ENCODE data around the gene GPRC5C. TPM values are rescaled to one million over a fixed set of nuclear protein-coding genes. Genes with fewer than 3 reads are reported as not detected.

GPRC5C gene
- total and polyA plus RNA-seq, 2 of the 8 experiments (the other 6 are each of a cell fraction or from before 2014, with no cell fraction given) = 18.3 to 55.8 TPM

- ChIA-PET POLR2A (ENCODE audit: partially characterized antibody) (interaction anchor here (0.9 to 3.5 kb wide), 7 partner anchors 8 to 64 kb away, joined by 3 to 22 read pairs (median 3); no protein-coding TSS in a partner anchor), CTCF (ENCODE audit: partially characterized antibody) (interaction anchor here (0.6 to 8.4 kb wide), 8 partner anchors 10 to 1183 kb away, joined by 3 to 93 read pairs (median 4); partner anchors contain the start of gene CPSF4L)
- Histone ChIP-seq H3K4me1 (replicated peaks in 1 of 4; ENCODE audit: control insufficient read depth in 3 of 4, insufficient read depth in 4 of 4, low read length in 3 of 4) (peaks cover 0 to 25% (median 18%) of the 10 kb centered on the region in 4 experiments; a peak in 6 of 7 replicates), H3K27ac (ENCODE audit: low read depth, low read length) (no peak overlapping the region), H4K8ac (ENCODE audit: extremely low read depth, insufficient read depth, low read length) (no peak overlapping the region), H3K27me3 (replicated peaks in 1 of 4; ENCODE audit: control insufficient read depth in 3 of 4, extremely low read depth in 1 of 4, insufficient read depth in 3 of 4, low read length in 3 of 4) (no peaks in the 10 kb centered on the region), H2AFZ (ENCODE audit: low read length) (no peak overlapping the region), H3K23ac (ENCODE audit: insufficient read length) (no peak overlapping the region), H3K18ac (ENCODE audit: extremely low read depth, low read length) (peak overlapping the region; percentile 48), H3K9me3 (ENCODE audit: insufficient read depth in 2 of 2, low read depth in 1 of 2, low read length in 1 of 2) (no peaks in the 10 kb centered on the region), H4K5ac (ENCODE audit: insufficient read length, low read depth, low read length) (no peak overlapping the region), H3K4me3 (ENCODE audit: extremely low read depth in 1 of 4, insufficient read depth in 2 of 4, low read depth in 3 of 4, low read length in 4 of 4) (no peak overlapping the region), H2BK120ac (replicated peaks; ENCODE audit: low read depth, low read length) (no peak overlapping the region), H3K14ac (ENCODE audit: insufficient read length) (no peak overlapping the region), H4K91ac (replicated peaks; ENCODE audit: insufficient read length, low read length) (no peak overlapping the region), H3K23me2 (ENCODE audit: low read depth, low read length) (no peaks in the 10 kb centered on the region), H2BK15ac (ENCODE audit: low read length) (no peak overlapping the region), H3K56ac (replicated peaks; ENCODE audit: insufficient read length, low read depth, low read length) (no peak overlapping the region), H2BK5ac (ENCODE audit: low read depth, low read length) (peak overlapping the region; percentile 24; the same call in 1 of the 2 replicates), H3K4ac (replicated peaks; ENCODE audit: insufficient read length, low read depth, low read length) (no peak overlapping the region), H2BK20ac (ENCODE audit: low read length) (no peak overlapping the region), H3K79me1 (ENCODE audit: low read depth, low read length) (no peaks in the 10 kb centered on the region), H3K9ac (replicated peaks in 1 of 4; ENCODE audit: extremely low read depth in 1 of 4, low read depth in 3 of 4, low read length in 3 of 4) (no peak overlapping the region), H3K36me3 (ENCODE audit: control insufficient read depth in 2 of 4, insufficient read depth in 4 of 4, low read length in 3 of 4) (peaks cover 2 to 10% (median 4%) of the 10 kb centered on the region in 4 experiments; a peak in 7 of 8 replicates), H3K4me2 (ENCODE audit: insufficient read depth in 1 of 2, low read depth in 2 of 2, low read length in 2 of 2) (peak overlapping the region in 1 of 2 experiments; percentile 35; a peak in 2 of 4 replicates), H3K79me2 (ENCODE audit: control insufficient read depth in 1 of 2, insufficient read depth in 2 of 2, low read length in 2 of 2) (no peaks in the 10 kb centered on the region), H2BK12ac (ENCODE audit: low read depth, low read length) (no peak overlapping the region), H2AK5ac (ENCODE audit: low read depth, low read length) (no peak overlapping the region), H4K20me1 (replicated peaks in 1 of 2; ENCODE audit: control insufficient read depth in 1 of 2, insufficient read depth in 2 of 2, low read length in 2 of 2) (peaks cover 0 to 2% of the 10 kb centered on the region in 2 experiments)
- FAIRE-seq = no peak
- TF ChIP-seq MAFK (IDR thresholded peaks at IDR 0.05; ENCODE audit: low read depth, low read length) = no peak
- no peak for TF ChIP-seq HDAC6 (IDR thresholded peaks at IDR 0.05; ENCODE audit: low read depth, low read length)
- 0 out of 2 replicates have a peak, but pooled peaks have one; percentile 19 for TF ChIP-seq YY1 (IDR thresholded peaks at IDR 0.05; ENCODE audit: low read depth, low read length)
- DNase-seq (ENCODE audit: low read depth in 1 of 2, low spot score in 2 of 2) = no peak
- 46% methylated on average over 11 of the region's 12 CpGs; no CpG with 5 or more reads in 1 of the 2 experiments for WGBS, 2 experiments (ENCODE audit: extremely low coverage in 1 of 2, insufficient coverage in 1 of 2, insufficient read length in 1 of 2, insufficient replicate concordance in 2 of 2, low coverage in 1 of 2, low lambda C conversion rate in 2 of 2, missing lambda C conversion rate in 1 of 2)
Measured at GRCh38 chr17:74444406-74444805, 12.5 kb downstream of the GPRC5C start.
